Esophagus squamous epithelium (tissue), 5 donors: Measurements from ENCODE around the gene DHRSX. TPM values are rescaled to one million over a fixed set of nuclear protein-coding genes. Genes with fewer than 3 reads are reported as not detected.

Experiments used
- DNase-seq: peaks from one replicate; lab custom pipeline; 2025; lab: John Stamatoyannopoulos, UW
- H3K27ac ChIP-seq, 4 donors: fragments of 200-600 bp; sonication (generic); one replicate each; pipeline ENCODE4 v1.5.1; 2016 to 2019; ENCODE audit warnings: mild to moderate bottlenecking in 1 of 4
- H3K27me3 ChIP-seq, 4 donors: fragments of 200-600 bp; sonication (generic); 1 replicate in 3 of 4; 2 replicates in 1 of 4; pipeline versions ENCODE4 v1.5.1 to v1.6.0; 2017 to 2021; ENCODE audit warnings: antibody characterized with exemption in 1 of 4
- H3K36me3 ChIP-seq, 3 donors: fragments of 200-600 bp; sonication (generic); one replicate each; pipeline ENCODE4 v1.5.1; 2016 to 2019
- H3K4me1 ChIP-seq, 3 donors: fragments of 200-600 bp; sonication (generic); one replicate each; pipeline ENCODE4 v1.5.1; 2017 to 2019
- H3K4me3 ChIP-seq, 4 donors: fragments of 200-600 bp; sonication (generic); 1 replicate in 3 of 4; 2 replicates in 1 of 4; pipeline ENCODE4 v1.5.1; 2016 to 2019; ENCODE audit warnings: mild to moderate bottlenecking in 2 of 4, moderate library complexity in 1 of 4
- H3K9me3 ChIP-seq, 3 donors: fragments of 200-600 bp; sonication (generic); one replicate each; pipeline ENCODE4 v1.5.1; 2016 to 2019
- CTCF ChIP-seq, 6 experiments: fragments of 450-650 bp in 4 of 6; fragments of 200-600 bp in 2 of 6; sonication (generic) in 2 of 6; IDR thresholded peaks; one replicate each; pipeline ENCODE4 v1.5.1; 2016 to 2019; ENCODE audit warnings: antibody characterized with exemption in 6 of 6, mild to moderate bottlenecking in 4 of 6, moderate library complexity in 4 of 6
- POLR2A ChIP-seq, 4 donors: fragments of 450-650 bp; IDR thresholded peaks; one replicate each; pipeline ENCODE4 v1.6.1; 2017; ENCODE audit warnings: antibody characterized with exemption in 4 of 4, mild to moderate bottlenecking in 4 of 4, moderate library complexity in 3 of 4
- WGBS, 2 donors: methylation state at CpG; one replicate each; pipeline ENCODE4 v1.1.5; 2018; 5-methylcytosine and 5-hydroxymethylcytosine counted together
- intact Hi-C: fragments of 100-400 bp; cut with DNase I; formaldehyde crosslinking; loops from one replicate; pipeline ENCODE4 v1.15.0; 2022
- total RNA-seq, 4 donors: library from RNA; depleted of rRNA; stranded (reverse); fragments of >200 nt; gene quantifications; one replicate each; pipeline ENCODE4 v1.1.0, GENCODE V29; 2016
- donor health status: DM: yes; HTN: yes; CAD: no.

The DHRSX gene
- total RNA-seq, 4 donors from 2014 or later, result 4.1 to 12.2 (median 8.0) TPM

- 78 to 92% methylated on average over 2 of the region's 2 CpGs for whole genome bisulfite sequencing, 2 donors
- intact Hi-C loops, result no loop called here
- DNase-seq, result no peak
- H3K36me3 ChIP-seq, result peaks cover 0 to 16% (median 0%) of the 10 kb centered on the region in 3 donors
- no peaks in the 10 kb centered on the region for H3K9me3 ChIP-seq
- TF ChIP-seq POLR2A (IDR thresholded peaks at IDR 0.05), result no peak
- H3K27me3 ChIP-seq, result no peaks in the 10 kb centered on the region
- no peak overlapping the region for H3K27ac ChIP-seq
- H3K4me1 ChIP-seq, result no peaks in the 10 kb centered on the region
- H3K4me3 ChIP-seq, result no peak overlapping the region
Observed at GRCh38 chrX:2231570-2232192, 269.1 kb downstream of the DHRSX start.

DNA sequence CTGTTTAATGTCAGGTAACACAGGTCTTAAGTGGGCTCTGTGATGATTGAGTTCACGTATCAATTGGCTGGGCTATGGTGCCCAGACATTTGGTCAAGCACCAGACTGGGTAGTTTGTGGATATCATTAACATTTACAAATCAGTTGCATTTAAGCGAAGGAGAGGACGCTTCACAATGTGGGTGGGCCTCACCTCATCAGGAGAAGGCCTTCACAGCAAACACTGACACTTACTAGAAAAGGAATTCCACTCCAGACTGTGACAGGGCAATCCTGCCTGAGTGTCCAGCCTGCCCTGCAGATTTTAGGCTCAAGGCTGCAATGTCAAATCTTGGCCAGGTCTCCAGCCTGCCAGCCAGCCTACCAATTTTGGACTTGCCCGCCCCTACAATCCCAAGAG lies 270.3 kb downstream of the DHRSX start:
- WGBS, 2 donors, result 98 to 100% methylated on average over 4 of the region's 4 CpGs
- intact Hi-C loops, result no loop called here
- no peak for DNase-seq

DNA sequence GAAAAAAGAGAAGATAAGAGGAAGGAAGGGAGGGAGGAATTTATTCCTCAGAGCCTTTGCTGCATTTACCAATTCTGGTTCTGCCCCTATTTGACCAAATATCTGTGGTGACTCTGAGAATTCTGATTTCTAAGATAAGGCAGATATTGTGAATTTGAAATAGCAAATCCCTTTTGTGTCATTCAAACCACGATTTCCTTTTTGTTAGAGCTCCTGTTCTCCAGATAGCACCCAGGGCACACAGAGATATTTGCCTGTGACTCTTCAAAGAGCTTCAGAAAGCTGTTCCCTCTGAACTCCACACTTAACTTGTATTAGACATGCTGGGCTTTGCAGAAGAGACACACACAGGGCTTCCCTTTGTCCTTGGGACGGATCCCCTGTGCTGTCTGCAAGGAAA lies 272.2 kb downstream of the DHRSX start:
- TF ChIP-seq POLR2A (IDR thresholded peaks at IDR 0.05), result no peak
- TF ChIP-seq CTCF (IDR thresholded peaks at IDR 0.05), result no peak
- no peak overlapping the region for H3K27ac ChIP-seq
- no peak overlapping the region for H3K4me3 ChIP-seq
- no peaks in the 10 kb centered on the region for H3K27me3 ChIP-seq
- 59 to 63% methylated on average over 1 to 2 of the region's 2 CpGs for WGBS, 2 donors
- no peaks in the 10 kb centered on the region for H3K9me3 ChIP-seq
- H3K4me1 ChIP-seq, result no peaks in the 10 kb centered on the region
- intact Hi-C loops, result no loop called here
- DNase-seq, result no peak
- H3K36me3 ChIP-seq, result peaks cover 0 to 26% (median 0%) of the 10 kb centered on the region in 3 donors

More for the DNA sequence above, 270.3 kb downstream of the DHRSX start:
- Histone ChIP-seq H3K27me3 (no peaks in the 10 kb centered on the region), H3K4me1 (no peaks in the 10 kb centered on the region), H3K9me3 (no peaks in the 10 kb centered on the region), H3K36me3 (peaks cover 0 to 16% (median 0%) of the 10 kb centered on the region in 3 donors), H3K27ac (no peak overlapping the region), H3K4me3 (no peak overlapping the region)
- TF ChIP-seq POLR2A (IDR thresholded peaks at IDR 0.05) (no peak), CTCF (IDR thresholded peaks at IDR 0.05) (no peak)

DNA sequence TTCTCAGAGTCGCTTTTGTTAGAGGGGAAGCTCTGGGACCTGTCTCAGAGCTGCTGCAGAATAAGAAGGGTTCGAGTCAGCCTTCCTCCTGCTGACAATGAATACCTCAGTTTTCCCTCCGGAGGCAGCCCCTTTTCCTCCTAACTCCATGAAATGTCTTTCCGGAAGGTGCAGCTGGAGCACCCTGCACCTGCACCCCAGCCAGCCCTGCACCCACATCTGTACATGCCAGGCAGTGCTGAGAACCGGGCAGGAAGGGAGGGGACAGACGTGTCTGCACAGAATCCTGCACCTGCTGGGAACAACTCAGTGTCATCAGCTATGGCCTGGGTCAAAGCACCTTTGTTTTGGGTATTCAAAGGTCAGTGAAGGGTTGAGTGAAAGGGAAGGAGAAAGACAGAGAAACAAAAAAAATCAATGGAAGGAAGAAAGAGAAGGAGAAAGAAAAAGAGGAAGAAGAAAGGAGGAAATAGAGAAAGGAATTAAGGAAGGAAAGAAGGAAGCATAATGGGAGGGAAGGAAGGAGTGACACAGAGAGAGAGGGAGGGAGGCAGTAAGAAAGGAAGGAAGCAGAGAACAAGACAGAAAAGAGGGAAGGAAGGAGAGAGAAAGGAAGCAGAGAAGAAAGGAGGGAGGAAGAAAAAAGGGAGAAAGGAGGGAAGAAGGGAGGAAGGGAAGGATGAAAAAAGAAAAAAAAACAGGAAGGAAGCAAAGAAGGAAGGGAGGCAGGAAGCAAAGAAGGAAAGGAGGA lies 273.7 kb downstream of the DHRSX start:
- intact Hi-C loops, result no loop called here
- Histone ChIP-seq H3K27ac (no peak overlapping the region), H3K27me3 (no peaks in the 10 kb centered on the region), H3K4me1 (no peaks in the 10 kb centered on the region), H3K4me3 (no peak overlapping the region), H3K36me3 (peaks cover 0 to 41% (median 0%) of the 10 kb centered on the region in 3 donors), H3K9me3 (peaks cover 0 to 10% (median 0%) of the 10 kb centered on the region in 3 donors)
- DNase-seq, result no peak
- WGBS, 2 donors, result 61 to 89% methylated on average over 5 of the region's 6 CpGs
- TF ChIP-seq CTCF (IDR thresholded peaks at IDR 0.05), result no peak
- TF ChIP-seq POLR2A (IDR thresholded peaks at IDR 0.05), result no peak

DNA sequence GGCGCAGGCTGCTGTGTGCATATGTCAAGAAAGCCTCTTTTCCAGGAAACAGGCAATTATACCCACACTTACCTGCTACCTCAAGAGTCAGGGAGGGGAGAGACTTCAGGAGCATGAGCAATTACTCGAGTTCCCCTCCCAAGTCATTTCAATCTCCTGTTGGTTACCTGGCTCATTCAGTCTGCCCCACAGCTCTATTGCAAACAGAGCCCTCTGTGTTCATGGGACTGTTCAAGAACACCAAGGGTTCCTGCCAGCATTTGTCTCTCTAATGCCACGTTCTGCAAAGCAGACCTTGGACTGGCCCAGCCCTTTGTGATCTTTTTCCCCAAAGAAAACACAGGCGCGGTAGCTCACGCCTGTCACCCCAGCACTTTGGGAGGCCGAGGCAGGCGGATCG lies 274.6 kb downstream of the DHRSX start:
- Histone ChIP-seq H3K4me3 (no peak overlapping the region), H3K9me3 (peaks cover 0 to 15% (median 0%) of the 10 kb centered on the region in 3 donors), H3K27ac (no peak overlapping the region), H3K4me1 (no peaks in the 10 kb centered on the region), H3K27me3 (no peaks in the 10 kb centered on the region), H3K36me3 (peaks cover 0 to 47% (median 0%) of the 10 kb centered on the region in 3 donors)
- TF ChIP-seq POLR2A (IDR thresholded peaks at IDR 0.05) (no peak), CTCF (IDR thresholded peaks at IDR 0.05) (no peak)
- 33 to 67% methylated on average over 1 to 3 of the region's 9 CpGs for WGBS, 2 donors
- intact Hi-C loops, result no loop called here
- DNase-seq, result no peak
